A549 (cell line): Measurements from ENCODE around the gene SOX14. TPM values are rescaled to one million over a fixed set of nuclear protein-coding genes. Genes with fewer than 3 reads are reported as not detected.

Experiments
- ATAC-seq, 2 experiments: fragments of 200-7000 bp in 1 of 2; fragments of >200 bp in 1 of 2; cut with Nextera tagmentation in 1 of 2; cut with Tn5 transposase in 1 of 2; 3 replicates each; pipeline versions ENCODE4 v1.8.0 to v1.9.1; 2018 to 2020; ENCODE audit warnings: mild to moderate bottlenecking in 1 of 2, moderate library complexity in 1 of 2
- CTCF ChIA-PET: fragments of 300-600 bp; sonication (Branson Sonifier 250); formaldehyde crosslinking; extraction: SDS; loops from one replicate; lab custom pipeline; 2021; ENCODE audit warnings: antibody characterized with exemption, inconsistent platforms; lab: Yijun Ruan, JAX
- POLR2A ChIA-PET: fragments of 350-600 bp; formaldehyde crosslinking; extraction: SDS; loops from one replicate; lab custom pipeline; 2021; ENCODE audit warnings: antibody characterized with exemption, inconsistent platforms; lab: Yijun Ruan, JAX
- DNase-seq, 2 experiments: peaks; one replicate each; pipeline versions ENCODE4 v3.0.0 to v3.0.0-alpha.2; 2011 to 2016; ENCODE audit warnings: low read depth in 1 of 2, low spot score in 1 of 2
- FAIRE-seq: peaks from 2 replicates; lab custom pipeline; 2011; peaks lifted over from hg19 to GRCh38; lab: Jason Lieb, UNC
- H3K27ac ChIP-seq, 2 experiments: fragments of >200 bp; sonication (Bioruptor Twin); formaldehyde crosslinking; 3 replicates each; pipeline ENCODE4 v1.5.1; 2016 to 2017
- H3K4me1 ChIP-seq: fragments of >200 bp; sonication (Bioruptor Twin); formaldehyde crosslinking; 3 replicates; pipeline ENCODE4 v1.6.1; 2016
- H3K4me2 ChIP-seq: fragments of >200 bp; sonication (Bioruptor Twin); formaldehyde crosslinking; 3 replicates; pipeline ENCODE4 v1.6.1; 2016
- H3K4me3 ChIP-seq: fragments of >200 bp; sonication (Bioruptor Twin); formaldehyde crosslinking; 3 replicates; pipeline ENCODE4 v1.5.1; 2016
- H3K9me3 ChIP-seq: fragments of >200 bp; sonication (Bioruptor Twin); formaldehyde crosslinking; 3 replicates; pipeline ENCODE4 v1.6.1; 2016
- BHLHE40 ChIP-seq: IDR thresholded peaks from 2 replicates; pipeline ENCODE4 v1.6.1; 2012; ENCODE audit warnings: low read depth, low read length, inconsistent platforms
- CBX2 ChIP-seq: fragments of 200-600 bp; sonication (generic); IDR thresholded peaks from 2 replicates; pipeline ENCODE4 v1.6.1; 2016; ENCODE audit warnings: low read depth, mild to moderate bottlenecking, borderline replicate concordance
- CBX8 ChIP-seq: fragments of 200-600 bp; sonication (generic); IDR thresholded peaks from 2 replicates; pipeline ENCODE4 v1.6.1; 2016
- E2F6 ChIP-seq: IDR thresholded peaks from 2 replicates; pipeline ENCODE4 v1.6.1; 2012; ENCODE audit warnings: low read depth, borderline replicate concordance
- EHF ChIP-seq: fragments of 250-450 bp; sonication (Bioruptor Pico); IDR thresholded peaks from 2 replicates; pipeline ENCODE4 v1.5.0; 2020; ENCODE audit warnings: mild to moderate bottlenecking
- EHMT2 ChIP-seq: fragments of 200-600 bp; sonication (generic); IDR thresholded peaks from 2 replicates; pipeline ENCODE4 v1.6.1; 2016; ENCODE audit warnings: antibody characterized with exemption, low read depth, mild to moderate bottlenecking, moderate library complexity
- FOXS1 ChIP-seq: fragments of 250-450 bp; sonication (Bioruptor Pico); IDR thresholded peaks from 2 replicates; pipeline ENCODE4 v1.5.0; 2020; ENCODE audit warnings: mild to moderate bottlenecking, moderate library complexity
- HOXB5 ChIP-seq: fragments of 250-450 bp; sonication (Bioruptor Pico); IDR thresholded peaks from 2 replicates; pipeline ENCODE4 v1.5.0; 2020; ENCODE audit warnings: mild to moderate bottlenecking, moderate library complexity
- KDM5A ChIP-seq: fragments of 200-600 bp; sonication (generic); IDR thresholded peaks from 2 replicates; pipeline ENCODE4 v1.6.1; 2016; ENCODE audit warnings: antibody characterized with exemption, mild to moderate bottlenecking
- MAFK ChIP-seq: fragments of 450-650 bp; IDR thresholded peaks from 2 replicates; pipeline ENCODE4 v1.6.1; 2014; ENCODE audit not compliant: partially characterized antibody
- MAZ ChIP-seq: fragments of 150-350 bp; IDR thresholded peaks from 2 replicates; pipeline ENCODE4 v1.6.1; 2014; ENCODE audit warnings: antibody characterized with exemption, low read depth, low read length, borderline replicate concordance
- NFE2L2 ChIP-seq: fragments of 150-350 bp; conservative IDR thresholded peaks from 2 replicates; pipeline ENCODE4 v1.6.1; 2014; ENCODE audit warnings: low read length
- NPAS2 ChIP-seq: fragments of 250-450 bp; sonication (Bioruptor Pico); IDR thresholded peaks from 2 replicates; pipeline ENCODE4 v1.8.0; 2022; ENCODE audit warnings: mild to moderate bottlenecking, moderate library complexity, borderline replicate concordance
- PHF8 ChIP-seq: fragments of 200-600 bp; sonication (generic); IDR thresholded peaks from 2 replicates; pipeline ENCODE4 v1.6.1; 2016; ENCODE audit warnings: low read depth, mild to moderate bottlenecking, antibody characterized with exemption, moderate library complexity, borderline replicate concordance
- RAD21 ChIP-seq, 2 experiments: fragments of >200 bp in 1 of 2; sonication (Bioruptor Twin) in 1 of 2; formaldehyde crosslinking in 1 of 2; IDR thresholded peaks in 1 of 2; conservative IDR thresholded peaks in 1 of 2; 2 replicates in 1 of 2; 3 replicates in 1 of 2; pipeline ENCODE4 v1.6.1; 2012 to 2018; ENCODE audit warnings: inconsistent platforms in 1 of 2
- RCOR1 ChIP-seq: fragments of 150-350 bp; IDR thresholded peaks from 2 replicates; pipeline ENCODE4 v1.6.1; 2014; ENCODE audit warnings: antibody characterized with exemption, low read length, low read depth
- SMC3 ChIP-seq: fragments of >200 bp; sonication (Bioruptor Twin); formaldehyde crosslinking; IDR thresholded peaks from 3 replicates; pipeline ENCODE4 v1.6.1; 2018; ENCODE audit warnings: inconsistent platforms
- SREBF2 ChIP-seq: fragments of 450-650 bp; IDR thresholded peaks from 2 replicates; pipeline ENCODE4 v1.6.1; 2014; ENCODE audit warnings: mild to moderate bottlenecking, moderate library complexity
- TP53 ChIP-seq: fragments of 250-450 bp; sonication (Bioruptor Pico); IDR thresholded peaks from 2 replicates; pipeline ENCODE4 v1.5.0; 2021; ENCODE audit warnings: mild to moderate bottlenecking, moderate library complexity
- USF2 ChIP-seq: fragments of 450-650 bp; IDR thresholded peaks from 2 replicates; pipeline ENCODE4 v1.6.1; 2014; ENCODE audit warnings: antibody characterized with exemption
- WGBS: methylation state at CpG from one replicate; pipeline ENCODE4 v1.1.6; 2017; ENCODE audit errors: missing lambda C conversion rate; 5-methylcytosine and 5-hydroxymethylcytosine counted together
- polyA plus RNA-seq, 4 experiments: library from polyadenylated mRNA; depleted of rRNA in 3 of 4; stranded (reverse); fragments of >200 nt; fragmentation: RNase III in 1 of 4; extraction: RNeasy Plus Mini Kit Qiagen cat#74134 plus additional on column Dnase treatment in 1 of 4; gene quantifications; 2 replicates in 3 of 4; 3 replicates in 1 of 4; pipeline ENCODE4 v1.2.3, GENCODE V29; 2011 to 2017
- TF ChIP-seq, protein P1 (sequence below): IDR thresholded peaks from 2 replicates; pipeline ENCODE4 v1.6.1; 2012

SOX14 gene
- polyA plus RNA-seq, 2 of the 4 experiments (the other 2 are of a cell fraction) = not detected

- H3K4me1 ChIP-seq = no peaks in the 10 kb centered on the region
Observed at GRCh38 chr3:137809509-137809908, 45.4 kb downstream of the SOX14 start.

GRCh38 chr3:137812023-137812422 lies 47.9 kb downstream of the SOX14 start:
- TF ChIP-seq KDM5A (no peak), RCOR1 (no peak), EHMT2 (no peak), PHF8 (no peak), NPAS2 (CRISPR knock-in tag) (no peak), TP53 (CRISPR knock-in tag) (no peak), BHLHE40 (no peak), RAD21 (conservative IDR thresholded peaks at IDR 0.05 in 1 of 2, IDR thresholded peaks at IDR 0.05 in 1 of 2) (no peak), SREBF2 (no peak)
- TF ChIP-seq, protein P1, sequence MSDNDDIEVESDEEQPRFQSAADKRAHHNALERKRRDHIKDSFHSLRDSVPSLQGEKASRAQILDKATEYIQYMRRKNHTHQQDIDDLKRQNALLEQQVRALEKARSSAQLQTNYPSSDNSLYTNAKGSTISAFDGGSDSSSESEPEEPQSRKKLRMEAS = no peak
- FAIRE-seq (no peak), ATAC-seq (no peak), DNase-seq (no peak)
- no peaks in the 10 kb centered on the region for H3K9me3 ChIP-seq
- ChIA-PET CTCF (interaction anchor here (0.7 kb wide), 1 partner anchor 707 kb away, joined by 3 read pairs; no protein-coding TSS in a partner anchor), POLR2A (no interaction called here)
- H3K4me3 ChIP-seq = no peak overlapping the region
- 21% methylated on average over 4 of the region's 4 CpGs for WGBS
- no peak overlapping the region for H3K4me2 ChIP-seq
- H3K4me1 ChIP-seq = no peaks in the 10 kb centered on the region
- no peak overlapping the region for H3K27ac ChIP-seq

More at GRCh38 chr3:137809509-137809908, 45.4 kb downstream of the SOX14 start:
- Histone ChIP-seq H3K9me3 (no peaks in the 10 kb centered on the region), H3K4me2 (no peak overlapping the region), H3K4me3 (no peak overlapping the region), H3K27ac (no peak overlapping the region)
- ATAC-seq (no peak), FAIRE-seq (no peak), DNase-seq (no peak)
- ChIA-PET CTCF (no interaction called here), POLR2A (no interaction called here)
- TF ChIP-seq MAFK (peak; percentile 69), EHF (no peak)

DNA sequence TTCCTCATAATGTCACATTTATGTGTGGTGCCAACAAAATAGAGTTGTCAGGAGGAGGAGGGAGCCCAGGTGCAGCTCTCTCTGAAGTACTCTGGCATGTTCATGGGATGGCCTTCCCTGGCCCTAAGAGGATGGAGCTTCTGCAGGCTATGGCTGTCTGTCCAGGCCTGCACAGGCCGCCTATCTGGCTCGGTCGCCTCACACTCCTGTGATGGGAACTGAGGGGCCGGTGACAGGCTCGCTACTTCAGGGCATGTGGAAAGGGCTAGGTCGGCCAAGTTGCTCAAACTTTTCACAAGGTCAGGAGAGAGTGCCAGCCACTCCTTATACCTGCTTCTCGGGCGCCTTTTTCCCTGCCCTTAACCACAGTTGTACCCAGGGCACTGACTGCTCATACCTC lies 51.1 kb downstream of the SOX14 start:
- CTCF ChIA-PET = no interaction called here
- WGBS = 18% methylated on average over 8 of the region's 8 CpGs
- Histone ChIP-seq H3K27ac (no peak overlapping the region), H3K4me1 (no peaks in the 10 kb centered on the region), H3K4me2 (no peak overlapping the region), H3K9me3 (no peaks in the 10 kb centered on the region), H3K4me3 (no peak overlapping the region)
- POLR2A ChIA-PET = no interaction called here
- ATAC-seq (no peak), DNase-seq (no peak), FAIRE-seq (no peak)
- no peak for TF ChIP-seq MAZ
- no peak for TF ChIP-seq EHMT2
- no peak for TF ChIP-seq CBX2
- no peak for TF ChIP-seq E2F6
- no peak for TF ChIP-seq NFE2L2
- no peak for TF ChIP-seq FOXS1 (CRISPR knock-in tag)
- no peak for TF ChIP-seq SMC3
- no peak for TF ChIP-seq BHLHE40
- no peak for TF ChIP-seq MAFK
- no peak for TF ChIP-seq KDM5A
- TF ChIP-seq CBX8 = no peak
- no peak for TF ChIP-seq USF2
- no peak for TF ChIP-seq HOXB5 (CRISPR knock-in tag)

Other genes with a start within 250 kb of the SOX14 start
- gene CLDN18, start 245.8 kb downstream of the SOX14 start, polyA plus RNA-seq (2011; rRNA removed) = not detected in 2 replicates
- not detected in 3 replicates for gene CLDN18, start 245.8 kb downstream of the SOX14 start, polyA plus RNA-seq (2017; fragmentation: RNase III; extraction: RNeasy Plus Mini Kit Qiagen cat#74134 plus additional on column Dnase treatment)